Stomach (tissue), 9 donors: ENCODE results near the gene PRSS38. TPM values are rescaled to one million over a fixed set of nuclear protein-coding genes. Genes with fewer than 3 reads are reported as not detected.

Experiments used
- DNase-seq, 2 donors: peaks; one replicate each; pipeline versions ENCODE4 v3.0.0 to v3.0.0-alpha.2; 2013 to 2019
- H3K27ac ChIP-seq, 5 donors: fragments of 200-600 bp in 4 of 5; sonication (generic) in 4 of 5; one replicate each; pipeline ENCODE4 v1.5.1; 2013 to 2019; ENCODE audit warnings: mild to moderate bottlenecking in 1 of 5, moderate library complexity in 1 of 5
- H3K27me3 ChIP-seq, 3 donors: fragments of 200-600 bp; sonication (generic); one replicate each; pipeline ENCODE4 v1.5.1; 2017 to 2019; ENCODE audit warnings: mixed run types in 1 of 3
- H3K36me3 ChIP-seq, 4 donors: fragments of 200-600 bp; sonication (generic); 1 replicate in 3 of 4; 2 replicates in 1 of 4; pipeline ENCODE4 v1.5.1; 2016 to 2019
- H3K4me1 ChIP-seq, 4 donors: fragments of 200-600 bp; sonication (generic); one replicate each; pipeline ENCODE4 v1.5.1; 2016 to 2019
- H3K4me3 ChIP-seq, 4 donors: fragments of 200-600 bp; sonication (generic) in 3 of 4; one replicate each; pipeline ENCODE4 v1.5.1; 2016 to 2019; ENCODE audit warnings: mild to moderate bottlenecking in 1 of 4
- H3K9me3 ChIP-seq, 4 donors: fragments of 200-600 bp; sonication (generic); one replicate each; pipeline ENCODE4 v1.5.1; 2016 to 2019
- CTCF ChIP-seq, 7 experiments: fragments of 450-650 bp in 4 of 7; fragments of 200-600 bp in 3 of 7; sonication (generic) in 3 of 7; IDR thresholded peaks; one replicate each; pipeline ENCODE4 v1.5.1; 2016 to 2019; ENCODE audit warnings: antibody characterized with exemption in 7 of 7, control low read depth in 2 of 7, mild to moderate bottlenecking in 1 of 7
- EP300 ChIP-seq: sonication (generic); formaldehyde crosslinking; IDR thresholded peaks from one replicate; pipeline ENCODE4 v1.6.1; 2017; ENCODE audit warnings: antibody characterized with exemption
- POLR2A ChIP-seq, 4 donors: fragments of 450-650 bp; IDR thresholded peaks; one replicate each; pipeline ENCODE4 v1.6.1; 2016; ENCODE audit warnings: antibody characterized with exemption in 4 of 4, control low read depth in 2 of 4, mild to moderate bottlenecking in 1 of 4, moderate library complexity in 1 of 4
- POLR2AphosphoS5 ChIP-seq, 3 donors: sonication (generic); formaldehyde crosslinking; IDR thresholded peaks; one replicate each; pipeline ENCODE4 v1.6.1; 2016; ENCODE audit warnings: antibody characterized with exemption in 3 of 3
- WGBS, 5 donors: extraction: QIAGEN DNeasy Blood & Tissue Kit in 3 of 5; methylation state at CpG; one replicate each; pipeline versions ENCODE4 v1.1.5 to v1.1.7; 2013 to 2018; 5-methylcytosine and 5-hydroxymethylcytosine counted together
- intact Hi-C: fragments of 100-400 bp; cut with DNase I; formaldehyde crosslinking; loops from one replicate; pipeline ENCODE4 v1.15.1; 2023; ENCODE audit warnings: low total_unique reads
- polyA plus RNA-seq, 3 donors: library from polyadenylated mRNA; stranded (reverse); fragments of 200-250 nt; gene quantifications; one replicate each; pipeline ENCODE4 v1.2.3, GENCODE V29; 2013
- total RNA-seq, 5 donors: library from RNA; depleted of rRNA; stranded (reverse); fragments of >200 nt; gene quantifications; one replicate each; pipeline versions ENCODE4 v1.1.0 to v1.2.3, GENCODE V29; 2014 to 2016
- donor health status: healthy with polysubstance abuse.
- donor health status: Bipolar disorder and iron deficiency.
- donor health status: healthy.

The PRSS38 gene
- total and polyA plus RNA-seq, 8 donors: not detected

- Histone ChIP-seq H3K27me3 (no peaks in the 10 kb centered on the region), H3K36me3 (no peaks in the 10 kb centered on the region), H3K4me1 (no peaks in the 10 kb centered on the region), H3K9me3 (no peaks in the 10 kb centered on the region), H3K4me3 (no peak overlapping the region), H3K27ac (no peak overlapping the region)
- DNase-seq: peak in 1 of 2 donors; percentile 18
- WGBS, 5 donors: 62 to 76% (median 72%) methylated on average over 20 to 27 of the region's 27 CpGs
- intact Hi-C loops: no loop called here
- TF ChIP-seq EP300 (no peak), POLR2A (IDR thresholded peaks at IDR 0.05) (no peak), POLR2AphosphoS5 (IDR thresholded peaks at IDR 0.05) (no peak), CTCF (IDR thresholded peaks at IDR 0.05) (no peak)
These were observed 78.7 kb downstream of the PRSS38 start for GRCh38 chr1:227893949-227894721.

- H3K36me3 ChIP-seq: no peaks in the 10 kb centered on the region
- TF ChIP-seq POLR2AphosphoS5 (IDR thresholded peaks at IDR 0.05) (no peak), POLR2A (IDR thresholded peaks at IDR 0.05) (no peak), CTCF (IDR thresholded peaks at IDR 0.05) (no peak), EP300 (no peak)
- H3K27me3 ChIP-seq: no peaks in the 10 kb centered on the region
- peak; percentile 3 to 15 for DNase-seq
- no peaks in the 10 kb centered on the region for H3K4me1 ChIP-seq
- no peak overlapping the region for H3K27ac ChIP-seq
- intact Hi-C loops: no loop called here
- 86 to 94% (median 90%) methylated on average over 9 to 12 of the region's 12 CpGs for WGBS, 5 donors
- H3K9me3 ChIP-seq: no peaks in the 10 kb centered on the region
- H3K4me3 ChIP-seq: no peak overlapping the region
These were observed 79.5 kb downstream of the PRSS38 start for GRCh38 chr1:227894831-227895451.

Other genes with a start within 250 kb of the PRSS38 start
- 10 to 100 TPM in 3 of 5 donors, 1 to 10 TPM in 2; 2.3 to 26.8 (median 17.5) TPM for gene JMJD4, start 80.4 kb upstream of the PRSS38 start, total RNA-seq
- gene JMJD4, start 80.4 kb upstream of the PRSS38 start, polyA plus RNA-seq: 10 to 100 TPM in 2 of 3 donors, 1 to 10 TPM in 1; 8.2 to 11.9 (median 10.7) TPM
- gene SNAP47, start 80.2 kb upstream of the PRSS38 start, total RNA-seq: 100 to 1,000 TPM in 1 of 5 donors, 10 to 100 TPM in 4; 24.8 to 117 (median 73.0) TPM
- 10 to 100 TPM; 13.7 to 20.8 (median 16.9) TPM for gene SNAP47, start 80.2 kb upstream of the PRSS38 start, polyA plus RNA-seq
- 10 to 100 TPM in 1 of 5 donors, 1 to 10 TPM in 4; 1.7 to 22.2 (median 4.3) TPM for gene WNT9A, start 132.3 kb downstream of the PRSS38 start, total RNA-seq
- 1 to 10 TPM; 1.1 to 2.0 (median 1.1) TPM for gene WNT9A, start 132.3 kb downstream of the PRSS38 start, polyA plus RNA-seq
- not detected for gene WNT3A, start 191.3 kb downstream of the PRSS38 start, total RNA-seq
- under 1 TPM in 2 of 3 donors, not detected in 1; 0.31 to 0.90 TPM for gene WNT3A, start 191.3 kb downstream of the PRSS38 start, polyA plus RNA-seq